ENCODE data around the gene PRSS57.

The PRSS57 gene

DNA sequence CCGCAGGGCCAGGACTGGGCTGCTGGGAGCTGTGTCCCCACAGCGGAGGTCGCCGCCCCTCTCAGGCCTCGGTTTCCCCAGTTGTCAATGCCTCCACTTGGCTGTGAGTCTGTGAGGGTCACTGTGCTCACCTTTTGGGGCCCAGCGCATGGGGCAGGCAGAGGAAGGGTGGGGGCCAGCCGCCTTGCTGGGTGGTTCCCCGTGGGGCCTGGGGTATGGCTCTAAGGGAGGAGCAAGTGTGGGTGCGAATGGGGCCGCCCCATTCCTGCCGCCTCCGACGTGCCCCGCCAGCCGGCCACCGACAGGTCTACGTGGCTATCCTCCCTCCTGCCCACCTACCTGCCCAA lies 56.4 kb downstream of the PRSS57 start:
- no peak for DNase-seq (ENCODE audit: low read depth)
